HEK293 (cell line): ENCODE results near the gene DCAF8.

ENCODE experiments used
- BCL11B ChIP-seq: fragments of 450-650 bp; formaldehyde crosslinking; IDR thresholded peaks from 2 replicates; pipeline ENCODE4 v1.5.1; 2016; ENCODE audit warnings: low read depth, missing biosample characterization, missing genetic modification characterization
- IKZF3 ChIP-seq: fragments of 450-650 bp; IDR thresholded peaks from 2 replicates; pipeline ENCODE4 v1.5.0; 2018; ENCODE audit warnings: missing biosample characterization, mild to moderate bottlenecking, missing genetic modification characterization, moderate library complexity
- SETDB1 ChIP-seq: IDR thresholded peaks from one replicate; pipeline ENCODE4 v1.6.1; 2017; ENCODE audit warnings: mild to moderate bottlenecking, low read length, moderate library complexity, mixed read lengths; ENCODE audit not compliant: insufficient read length
- ZBTB17 ChIP-seq: fragments of 450-650 bp; formaldehyde crosslinking; IDR thresholded peaks from 2 replicates; pipeline ENCODE4 v1.5.1; 2016; ENCODE audit warnings: missing biosample characterization, missing genetic modification characterization
- ZEB2 ChIP-seq: fragments of 450-650 bp; formaldehyde crosslinking; IDR thresholded peaks from 2 replicates; pipeline ENCODE4 v1.5.1; 2016; ENCODE audit warnings: missing biosample characterization, missing genetic modification characterization
- ZFHX2 ChIP-seq: fragments of 450-650 bp; formaldehyde crosslinking; conservative IDR thresholded peaks from 2 replicates; pipeline ENCODE4 v1.5.1; 2016; ENCODE audit warnings: missing biosample characterization, missing genetic modification characterization
- ZFP69B ChIP-seq: fragments of 450-650 bp; formaldehyde crosslinking; IDR thresholded peaks from 2 replicates; pipeline ENCODE4 v1.5.1; 2016; ENCODE audit warnings: missing biosample characterization, missing genetic modification characterization
- ZNF146 ChIP-seq: fragments of 450-650 bp; formaldehyde crosslinking; IDR thresholded peaks from 2 replicates; pipeline ENCODE4 v1.5.1; 2016; ENCODE audit warnings: missing biosample characterization, missing genetic modification characterization
- ZNF155 ChIP-seq: fragments of 450-650 bp; formaldehyde crosslinking; IDR thresholded peaks from 2 replicates; pipeline ENCODE4 v1.5.1; 2016; ENCODE audit warnings: missing biosample characterization, missing genetic modification characterization
- ZNF302 ChIP-seq: fragments of 450-650 bp; formaldehyde crosslinking; IDR thresholded peaks from 2 replicates; pipeline ENCODE4 v1.5.1; 2016; ENCODE audit warnings: missing biosample characterization, missing genetic modification characterization, low read depth
- ZNF350 ChIP-seq: fragments of 450-650 bp; formaldehyde crosslinking; IDR thresholded peaks from 2 replicates; pipeline ENCODE4 v1.5.0; 2017; ENCODE audit warnings: missing biosample characterization, mild to moderate bottlenecking, missing genetic modification characterization
- ZNF37A ChIP-seq: fragments of 450-650 bp; IDR thresholded peaks from 2 replicates; pipeline ENCODE4 v1.5.1; 2018; ENCODE audit warnings: missing biosample characterization, missing genetic modification characterization
- ZNF510 ChIP-seq: fragments of 450-650 bp; formaldehyde crosslinking; IDR thresholded peaks from 2 replicates; pipeline ENCODE4 v1.5.1; 2018; ENCODE audit warnings: mild to moderate bottlenecking, missing genetic modification characterization, missing biosample characterization; ENCODE audit not compliant: insufficient replicate concordance
- ZNF623 ChIP-seq: fragments of 450-650 bp; formaldehyde crosslinking; IDR thresholded peaks from 2 replicates; pipeline ENCODE4 v1.5.1; 2016; ENCODE audit warnings: missing biosample characterization, missing genetic modification characterization
- ZNF792 ChIP-seq: fragments of 450-650 bp; formaldehyde crosslinking; IDR thresholded peaks from 2 replicates; pipeline ENCODE4 v1.5.1; 2016; ENCODE audit warnings: missing biosample characterization, missing genetic modification characterization
- TF ChIP-seq, protein P1 (sequence below): fragments of 450-650 bp; formaldehyde crosslinking; conservative IDR thresholded peaks from 2 replicates; pipeline ENCODE4 v1.5.1; 2016; ENCODE audit warnings: low read depth, missing biosample characterization, missing genetic modification characterization
- TF ChIP-seq, protein P2 (sequence below): fragments of 450-650 bp; formaldehyde crosslinking; conservative IDR thresholded peaks from 2 replicates; pipeline ENCODE4 v1.5.1; 2016; ENCODE audit warnings: low read depth, missing biosample characterization, missing genetic modification characterization
- TF ChIP-seq, protein P3 (sequence below): fragments of 450-650 bp; IDR thresholded peaks from 2 replicates; pipeline ENCODE4 v1.5.1; 2018; ENCODE audit warnings: missing biosample characterization, missing genetic modification characterization
- TF ChIP-seq, protein P4 (sequence below): IDR thresholded peaks from 2 replicates; pipeline ENCODE4 v1.6.1; 2011; ENCODE audit warnings: mild to moderate bottlenecking, low read depth, low read length, borderline replicate concordance
- TF ChIP-seq, protein P5 (sequence below): fragments of 450-650 bp; formaldehyde crosslinking; IDR thresholded peaks from 2 replicates; pipeline ENCODE4 v1.5.1; 2016; ENCODE audit warnings: missing biosample characterization, missing genetic modification characterization
- TF ChIP-seq, protein P6 (sequence below): fragments of 450-650 bp; formaldehyde crosslinking; IDR thresholded peaks from 2 replicates; pipeline ENCODE4 v1.5.1; 2017; ENCODE audit warnings: missing biosample characterization, mild to moderate bottlenecking, missing genetic modification characterization, moderate library complexity
- TF ChIP-seq, protein P7 (sequence below): fragments of 450-650 bp; formaldehyde crosslinking; IDR thresholded peaks from 2 replicates; pipeline ENCODE4 v1.5.1; 2017; ENCODE audit warnings: missing biosample characterization, missing genetic modification characterization

DCAF8 gene

DNA sequence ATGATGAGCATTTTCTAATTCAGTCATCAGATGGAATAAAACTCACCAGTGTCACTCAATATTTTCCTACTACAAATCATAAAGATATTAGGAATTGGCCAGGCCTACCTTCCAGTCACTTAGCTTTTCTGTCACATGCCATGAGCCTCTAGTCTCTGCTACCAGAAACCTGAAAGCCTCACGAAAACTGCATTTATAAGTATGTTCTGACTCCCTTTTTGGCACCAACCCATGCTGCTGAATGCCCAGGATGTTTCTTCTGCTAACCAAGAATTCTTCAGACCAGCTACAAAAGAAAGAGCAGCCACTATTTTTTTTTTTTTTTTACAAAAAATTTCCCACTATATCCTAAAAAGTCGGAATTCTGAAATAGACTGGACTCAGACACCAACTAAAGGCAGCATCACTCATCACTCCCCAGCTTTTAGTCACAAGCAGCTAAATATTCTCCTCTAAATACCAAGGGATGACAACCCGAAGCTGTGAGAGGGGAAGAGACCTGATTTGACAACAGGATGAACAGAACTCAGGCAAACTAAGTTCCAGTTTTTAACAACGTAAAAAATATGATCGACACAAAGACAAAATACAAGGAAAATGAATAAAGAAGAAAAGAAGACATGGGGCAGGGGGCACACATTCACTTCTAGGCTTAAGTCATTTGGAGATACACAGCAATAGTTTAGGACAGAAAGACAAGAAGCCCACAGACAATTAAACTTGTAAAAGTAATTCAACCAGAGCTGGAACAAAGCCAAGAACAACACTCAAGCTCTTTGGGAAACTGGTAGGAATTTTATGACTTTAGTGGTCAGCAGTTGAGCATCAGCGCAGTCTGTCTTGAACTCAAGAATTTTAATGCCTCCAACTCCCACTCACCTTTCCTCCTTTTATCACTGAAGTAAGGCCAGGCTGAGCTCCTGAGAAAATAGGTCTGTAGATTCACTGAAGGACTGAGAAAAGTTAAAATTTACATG, 1.7 kb downstream of the DCAF8 start (continued):
- TF ChIP-seq ZBTB17 (0 out of 2 replicates have a peak, but pooled peaks have one; percentile 51), ZFHX2 (peak; percentile 79), IKZF3 (peak; percentile 99), ZNF510 (tag by site-specific recombination) (peak; percentile 62), ZNF155 (tag by site-specific recombination) (no peak), SETDB1 (no peak), ZNF302 (tag by site-specific recombination) (no peak), BCL11B (tag by site-specific recombination) (peak; percentile 96), ZNF623 (tag by site-specific recombination) (no peak), ZNF792 (tag by site-specific recombination) (no peak), ZFP69B (tag by site-specific recombination) (no peak), ZNF37A (tag by site-specific recombination) (0 out of 2 replicates have a peak, but pooled peaks have one; percentile 26), ZEB2 (tag by site-specific recombination) (peak; percentile 96), ZNF350 (tag by site-specific recombination) (no peak), ZNF146 (no peak)
- TF ChIP-seq, protein P1, sequence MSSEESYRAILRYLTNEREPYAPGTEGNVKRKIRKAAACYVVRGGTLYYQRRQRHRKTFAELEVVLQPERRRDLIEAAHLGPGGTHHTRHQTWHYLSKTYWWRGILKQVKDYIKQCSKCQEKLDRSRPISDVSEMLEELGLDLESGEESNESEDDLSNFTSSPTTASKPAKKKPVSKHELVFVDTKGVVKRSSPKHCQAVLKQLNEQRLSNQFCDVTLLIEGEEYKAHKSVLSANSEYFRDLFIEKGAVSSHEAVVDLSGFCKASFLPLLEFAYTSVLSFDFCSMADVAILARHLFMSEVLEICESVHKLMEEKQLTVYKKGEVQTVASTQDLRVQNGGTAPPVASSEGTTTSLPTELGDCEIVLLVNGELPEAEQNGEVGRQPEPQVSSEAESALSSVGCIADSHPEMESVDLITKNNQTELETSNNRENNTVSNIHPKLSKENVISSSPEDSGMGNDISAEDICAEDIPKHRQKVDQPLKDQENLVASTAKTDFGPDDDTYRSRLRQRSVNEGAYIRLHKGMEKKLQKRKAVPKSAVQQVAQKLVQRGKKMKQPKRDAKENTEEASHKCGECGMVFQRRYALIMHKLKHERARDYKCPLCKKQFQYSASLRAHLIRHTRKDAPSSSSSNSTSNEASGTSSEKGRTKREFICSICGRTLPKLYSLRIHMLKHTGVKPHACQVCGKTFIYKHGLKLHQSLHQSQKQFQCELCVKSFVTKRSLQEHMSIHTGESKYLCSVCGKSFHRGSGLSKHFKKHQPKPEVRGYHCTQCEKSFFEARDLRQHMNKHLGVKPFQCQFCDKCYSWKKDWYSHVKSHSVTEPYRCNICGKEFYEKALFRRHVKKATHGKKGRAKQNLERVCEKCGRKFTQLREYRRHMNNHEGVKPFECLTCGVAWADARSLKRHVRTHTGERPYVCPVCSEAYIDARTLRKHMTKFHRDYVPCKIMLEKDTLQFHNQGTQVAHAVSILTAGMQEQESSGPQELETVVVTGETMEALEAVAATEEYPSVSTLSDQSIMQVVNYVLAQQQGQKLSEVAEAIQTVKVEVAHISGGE (tag by site-specific recombination) = no peak
- TF ChIP-seq, protein P2, sequence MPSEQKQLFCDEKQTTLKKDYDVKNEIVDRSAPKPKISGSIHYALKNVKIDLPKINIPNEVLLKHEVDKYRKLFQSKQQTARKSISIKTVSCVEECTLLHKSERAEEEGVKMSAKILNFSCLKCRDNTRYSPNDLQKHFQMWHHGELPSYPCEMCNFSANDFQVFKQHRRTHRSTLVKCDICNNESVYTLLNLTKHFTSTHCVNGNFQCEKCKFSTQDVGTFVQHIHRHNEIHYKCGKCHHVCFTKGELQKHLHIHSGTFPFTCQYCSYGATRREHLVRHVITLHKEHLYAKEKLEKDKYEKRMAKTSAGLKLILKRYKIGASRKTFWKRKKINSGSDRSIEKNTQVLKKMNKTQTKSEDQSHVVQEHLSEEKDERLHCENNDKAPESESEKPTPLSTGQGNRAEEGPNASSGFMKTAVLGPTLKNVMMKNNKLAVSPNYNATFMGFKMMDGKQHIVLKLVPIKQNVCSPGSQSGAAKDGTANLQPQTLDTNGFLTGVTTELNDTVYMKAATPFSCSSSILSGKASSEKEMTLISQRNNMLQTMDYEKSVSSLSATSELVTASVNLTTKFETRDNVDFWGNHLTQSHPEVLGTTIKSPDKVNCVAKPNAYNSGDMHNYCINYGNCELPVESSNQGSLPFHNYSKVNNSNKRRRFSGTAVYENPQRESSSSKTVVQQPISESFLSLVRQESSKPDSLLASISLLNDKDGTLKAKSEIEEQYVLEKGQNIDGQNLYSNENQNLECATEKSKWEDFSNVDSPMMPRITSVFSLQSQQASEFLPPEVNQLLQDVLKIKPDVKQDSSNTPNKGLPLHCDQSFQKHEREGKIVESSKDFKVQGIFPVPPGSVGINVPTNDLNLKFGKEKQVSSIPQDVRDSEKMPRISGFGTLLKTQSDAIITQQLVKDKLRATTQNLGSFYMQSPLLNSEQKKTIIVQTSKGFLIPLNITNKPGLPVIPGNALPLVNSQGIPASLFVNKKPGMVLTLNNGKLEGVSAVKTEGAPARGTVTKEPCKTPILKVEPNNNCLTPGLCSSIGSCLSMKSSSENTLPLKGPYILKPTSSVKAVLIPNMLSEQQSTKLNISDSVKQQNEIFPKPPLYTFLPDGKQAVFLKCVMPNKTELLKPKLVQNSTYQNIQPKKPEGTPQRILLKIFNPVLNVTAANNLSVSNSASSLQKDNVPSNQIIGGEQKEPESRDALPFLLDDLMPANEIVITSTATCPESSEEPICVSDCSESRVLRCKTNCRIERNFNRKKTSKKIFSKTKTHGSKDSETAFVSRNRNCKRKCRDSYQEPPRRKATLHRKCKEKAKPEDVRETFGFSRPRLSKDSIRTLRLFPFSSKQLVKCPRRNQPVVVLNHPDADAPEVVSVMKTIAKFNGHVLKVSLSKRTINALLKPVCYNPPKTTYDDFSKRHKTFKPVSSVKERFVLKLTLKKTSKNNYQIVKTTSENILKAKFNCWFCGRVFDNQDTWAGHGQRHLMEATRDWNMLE = peak; percentile 32; the same call in 1 of the 2 replicates
- TF ChIP-seq, protein P3, sequence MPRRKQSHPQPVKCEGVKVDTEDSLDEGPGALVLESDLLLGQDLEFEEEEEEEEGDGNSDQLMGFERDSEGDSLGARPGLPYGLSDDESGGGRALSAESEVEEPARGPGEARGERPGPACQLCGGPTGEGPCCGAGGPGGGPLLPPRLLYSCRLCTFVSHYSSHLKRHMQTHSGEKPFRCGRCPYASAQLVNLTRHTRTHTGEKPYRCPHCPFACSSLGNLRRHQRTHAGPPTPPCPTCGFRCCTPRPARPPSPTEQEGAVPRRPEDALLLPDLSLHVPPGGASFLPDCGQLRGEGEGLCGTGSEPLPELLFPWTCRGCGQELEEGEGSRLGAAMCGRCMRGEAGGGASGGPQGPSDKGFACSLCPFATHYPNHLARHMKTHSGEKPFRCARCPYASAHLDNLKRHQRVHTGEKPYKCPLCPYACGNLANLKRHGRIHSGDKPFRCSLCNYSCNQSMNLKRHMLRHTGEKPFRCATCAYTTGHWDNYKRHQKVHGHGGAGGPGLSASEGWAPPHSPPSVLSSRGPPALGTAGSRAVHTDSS (tag by site-specific recombination) = no peak
- TF ChIP-seq, protein P4, sequence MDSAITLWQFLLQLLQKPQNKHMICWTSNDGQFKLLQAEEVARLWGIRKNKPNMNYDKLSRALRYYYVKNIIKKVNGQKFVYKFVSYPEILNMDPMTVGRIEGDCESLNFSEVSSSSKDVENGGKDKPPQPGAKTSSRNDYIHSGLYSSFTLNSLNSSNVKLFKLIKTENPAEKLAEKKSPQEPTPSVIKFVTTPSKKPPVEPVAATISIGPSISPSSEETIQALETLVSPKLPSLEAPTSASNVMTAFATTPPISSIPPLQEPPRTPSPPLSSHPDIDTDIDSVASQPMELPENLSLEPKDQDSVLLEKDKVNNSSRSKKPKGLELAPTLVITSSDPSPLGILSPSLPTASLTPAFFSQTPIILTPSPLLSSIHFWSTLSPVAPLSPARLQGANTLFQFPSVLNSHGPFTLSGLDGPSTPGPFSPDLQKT = no peak
- TF ChIP-seq, protein P5, sequence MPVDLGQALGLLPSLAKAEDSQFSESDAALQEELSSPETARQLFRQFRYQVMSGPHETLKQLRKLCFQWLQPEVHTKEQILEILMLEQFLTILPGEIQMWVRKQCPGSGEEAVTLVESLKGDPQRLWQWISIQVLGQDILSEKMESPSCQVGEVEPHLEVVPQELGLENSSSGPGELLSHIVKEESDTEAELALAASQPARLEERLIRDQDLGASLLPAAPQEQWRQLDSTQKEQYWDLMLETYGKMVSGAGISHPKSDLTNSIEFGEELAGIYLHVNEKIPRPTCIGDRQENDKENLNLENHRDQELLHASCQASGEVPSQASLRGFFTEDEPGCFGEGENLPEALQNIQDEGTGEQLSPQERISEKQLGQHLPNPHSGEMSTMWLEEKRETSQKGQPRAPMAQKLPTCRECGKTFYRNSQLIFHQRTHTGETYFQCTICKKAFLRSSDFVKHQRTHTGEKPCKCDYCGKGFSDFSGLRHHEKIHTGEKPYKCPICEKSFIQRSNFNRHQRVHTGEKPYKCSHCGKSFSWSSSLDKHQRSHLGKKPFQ (tag by site-specific recombination) = no peak
- TF ChIP-seq, protein P6, sequence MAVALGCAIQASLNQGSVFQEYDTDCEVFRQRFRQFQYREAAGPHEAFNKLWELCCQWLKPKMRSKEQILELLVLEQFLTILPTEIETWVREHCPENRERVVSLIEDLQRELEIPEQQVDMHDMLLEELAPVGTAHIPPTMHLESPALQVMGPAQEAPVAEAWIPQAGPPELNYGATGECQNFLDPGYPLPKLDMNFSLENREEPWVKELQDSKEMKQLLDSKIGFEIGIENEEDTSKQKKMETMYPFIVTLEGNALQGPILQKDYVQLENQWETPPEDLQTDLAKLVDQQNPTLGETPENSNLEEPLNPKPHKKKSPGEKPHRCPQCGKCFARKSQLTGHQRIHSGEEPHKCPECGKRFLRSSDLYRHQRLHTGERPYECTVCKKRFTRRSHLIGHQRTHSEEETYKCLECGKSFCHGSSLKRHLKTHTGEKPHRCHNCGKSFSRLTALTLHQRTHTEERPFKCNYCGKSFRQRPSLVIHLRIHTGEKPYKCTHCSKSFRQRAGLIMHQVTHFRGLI (tag by site-specific recombination) = peak; percentile 57; the same call in 1 of the 2 replicates
- TF ChIP-seq, protein P7, sequence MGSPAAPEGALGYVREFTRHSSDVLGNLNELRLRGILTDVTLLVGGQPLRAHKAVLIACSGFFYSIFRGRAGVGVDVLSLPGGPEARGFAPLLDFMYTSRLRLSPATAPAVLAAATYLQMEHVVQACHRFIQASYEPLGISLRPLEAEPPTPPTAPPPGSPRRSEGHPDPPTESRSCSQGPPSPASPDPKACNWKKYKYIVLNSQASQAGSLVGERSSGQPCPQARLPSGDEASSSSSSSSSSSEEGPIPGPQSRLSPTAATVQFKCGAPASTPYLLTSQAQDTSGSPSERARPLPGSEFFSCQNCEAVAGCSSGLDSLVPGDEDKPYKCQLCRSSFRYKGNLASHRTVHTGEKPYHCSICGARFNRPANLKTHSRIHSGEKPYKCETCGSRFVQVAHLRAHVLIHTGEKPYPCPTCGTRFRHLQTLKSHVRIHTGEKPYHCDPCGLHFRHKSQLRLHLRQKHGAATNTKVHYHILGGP = peak; percentile 72
